ENCODE data around the gene USP49. TPM values are rescaled to one million over a fixed set of nuclear protein-coding genes. Genes with fewer than 3 reads are reported as not detected.

USP49 gene
- total RNA-seq, 6 experiments from 2014 or later, result 0.87 to 2.0 (median 1.3) TPM

GRCh38 chr6:41775293-41775882 is 119.8 kb downstream of the USP49 start:
- no peak overlapping the region for H3K27ac ChIP-seq
- intact Hi-C loops (cut with DNase I), result no loop called here
- WGBS (ENCODE audit: insufficient coverage, low coverage, low lambda C conversion rate, missing lambda C conversion rate), result 58% methylated on average over 3 of the region's 13 CpGs
- H3K9me3 ChIP-seq, result no peaks in the 10 kb centered on the region
- H3K27me3 ChIP-seq, result no peaks in the 10 kb centered on the region
- peaks cover 0 to 42% (median 13%) of the 10 kb centered on the region in 4 donors for H3K36me3 ChIP-seq
- H3K4me1 ChIP-seq, result peaks cover 0 to 6% (median 0%) of the 10 kb centered on the region in 4 donors
- DNase-seq, result no peak
- TF ChIP-seq POLR2A (IDR thresholded peaks at IDR 0.05) (no peak), CTCF (IDR thresholded peaks at IDR 0.05) (no peak)
- no peak overlapping the region for H3K4me3 ChIP-seq
- no peak for ATAC-seq

- DNase-seq (no peak), ATAC-seq (no peak)
- H3K27ac ChIP-seq, result no peak overlapping the region
- H3K9me3 ChIP-seq, result no peaks in the 10 kb centered on the region
- H3K4me1 ChIP-seq, result peaks cover 0 to 6% (median 0%) of the 10 kb centered on the region in 4 donors
- H3K36me3 ChIP-seq, result peaks cover 0 to 42% (median 13%) of the 10 kb centered on the region in 4 donors
- intact Hi-C loops (cut with DNase I), result no loop called here
- WGBS (ENCODE audit: insufficient coverage, low coverage, low lambda C conversion rate, missing lambda C conversion rate), result 73% methylated on average over 2 of the region's 3 CpGs
- H3K27me3 ChIP-seq, result no peaks in the 10 kb centered on the region
- TF ChIP-seq CTCF (IDR thresholded peaks at IDR 0.05), result no peak
- TF ChIP-seq POLR2A (IDR thresholded peaks at IDR 0.05), result no peak
- H3K4me3 ChIP-seq, result no peak overlapping the region
These were observed 120.3 kb downstream of the USP49 start for GRCh38 chr6:41774841-41775240.

- Histone ChIP-seq H3K36me3 (peaks cover 0 to 42% (median 13%) of the 10 kb centered on the region in 4 donors), H3K4me1 (no peaks in the 10 kb centered on the region), H3K4me3 (no peak overlapping the region), H3K27ac (no peak overlapping the region), H3K9me3 (no peaks in the 10 kb centered on the region), H3K27me3 (no peaks in the 10 kb centered on the region)
- TF ChIP-seq CTCF (IDR thresholded peaks at IDR 0.05) (no peak), POLR2A (IDR thresholded peaks at IDR 0.05) (no peak)
- WGBS (ENCODE audit: insufficient coverage, low coverage, low lambda C conversion rate, missing lambda C conversion rate), result 83% methylated on average over 4 of the region's 29 CpGs
- intact Hi-C loops (cut with DNase I), result no loop called here
- ATAC-seq (no peak), DNase-seq (no peak)
These were observed 123.9 kb downstream of the USP49 start for GRCh38 chr6:41771058-41771983.

- Histone ChIP-seq H3K27me3 (no peaks in the 10 kb centered on the region), H3K27ac (no peak overlapping the region), H3K4me1 (no peaks in the 10 kb centered on the region), H3K36me3 (peaks cover 0 to 41% (median 12%) of the 10 kb centered on the region in 4 donors), H3K9me3 (no peaks in the 10 kb centered on the region), H3K4me3 (no peak overlapping the region)
- DNase-seq (no peak), ATAC-seq (no peak)
- intact Hi-C loops (cut with DNase I), result no loop called here
- TF ChIP-seq POLR2A (IDR thresholded peaks at IDR 0.05) (no peak), CTCF (IDR thresholded peaks at IDR 0.05) (no peak)
- WGBS (ENCODE audit: insufficient coverage, low coverage, low lambda C conversion rate, missing lambda C conversion rate), result 97% methylated on average over 13 of the region's 30 CpGs
These were observed 124.7 kb downstream of the USP49 start for GRCh38 chr6:41770381-41771057.

Data from right lobe of liver (tissue), 6 donors.